Activated T-cell treated with anti-CD3 and anti-CD28 coated beads, Interleukin-2, amount 50 U/mL, for 24 hours (primary cell): ENCODE measurements around the gene ORC6.

Source experiments
- DNase-seq: peaks from one replicate; pipeline ENCODE4 v3.0.0-alpha.2; 2020
- H3K27ac Mint-ChIP-seq: 2 replicates; pipeline ENCODE4 v1.8.0; 2020; ENCODE audit warnings: mild to moderate bottlenecking, mixed read lengths
- H3K27me3 Mint-ChIP-seq: 2 replicates; pipeline ENCODE4 v1.8.0; 2020; ENCODE audit warnings: mixed read lengths
- H3K36me3 Mint-ChIP-seq: 2 replicates; pipeline ENCODE4 v1.8.0; 2020; ENCODE audit warnings: low read depth, mixed read lengths
- H3K4me1 Mint-ChIP-seq: 2 replicates; pipeline ENCODE4 v1.8.0; 2020; ENCODE audit warnings: low read depth, mixed read lengths
- H3K4me3 Mint-ChIP-seq: 2 replicates; pipeline ENCODE4 v1.8.0; 2020; ENCODE audit warnings: mild to moderate bottlenecking, moderate library complexity, mixed read lengths
- H3K9me3 Mint-ChIP-seq: 2 replicates; pipeline ENCODE4 v1.8.0; 2020; ENCODE audit warnings: mixed read lengths

Gene ORC6

GRCh38 chr16:46714797-46715591 lies 25.5 kb downstream of the ORC6 start:
- no peaks in the 10 kb centered on the region for H3K4me1 Mint-ChIP-seq
- DNase-seq = no peak
- no peak overlapping the region for H3K27ac Mint-ChIP-seq
- no peaks in the 10 kb centered on the region for H3K36me3 Mint-ChIP-seq
- H3K4me3 Mint-ChIP-seq = no peak overlapping the region
- H3K9me3 Mint-ChIP-seq = no peaks in the 10 kb centered on the region
- no peaks in the 10 kb centered on the region for H3K27me3 Mint-ChIP-seq

- Mint-ChIP-seq H3K27me3 (no peaks in the 10 kb centered on the region), H3K9me3 (no peaks in the 10 kb centered on the region), H3K36me3 (no peaks in the 10 kb centered on the region), H3K27ac (no peak overlapping the region), H3K4me1 (no peaks in the 10 kb centered on the region), H3K4me3 (no peak overlapping the region)
- no peak for DNase-seq
Measured at GRCh38 chr16:46715769-46716305, 26.4 kb downstream of the ORC6 start.

- no peak overlapping the region for H3K27ac Mint-ChIP-seq
- H3K36me3 Mint-ChIP-seq = no peaks in the 10 kb centered on the region
Measured at GRCh38 chr16:46717692-46718091, 28.2 kb downstream of the ORC6 start.

GRCh38 chr16:46718214-46718613 lies 28.8 kb downstream of the ORC6 start:
- Mint-ChIP-seq H3K4me1 (no peaks in the 10 kb centered on the region), H3K9me3 (no peaks in the 10 kb centered on the region), H3K36me3 (no peaks in the 10 kb centered on the region), H3K27ac (no peak overlapping the region), H3K4me3 (no peak overlapping the region), H3K27me3 (no peaks in the 10 kb centered on the region)
- DNase-seq = no peak

More at GRCh38 chr16:46717692-46718091, 28.2 kb downstream of the ORC6 start:
- Mint-ChIP-seq H3K4me1 (no peaks in the 10 kb centered on the region), H3K27me3 (no peaks in the 10 kb centered on the region), H3K9me3 (no peaks in the 10 kb centered on the region), H3K4me3 (no peak overlapping the region)
- no peak for DNase-seq

- Mint-ChIP-seq H3K36me3 (no peaks in the 10 kb centered on the region), H3K4me3 (no peak overlapping the region), H3K9me3 (peaks cover under 1% of the 10 kb centered on the region), H3K27me3 (no peaks in the 10 kb centered on the region), H3K27ac (no peak overlapping the region), H3K4me1 (no peaks in the 10 kb centered on the region)
- DNase-seq = no peak
Measured at GRCh38 chr16:46719528-46719927, 30.1 kb downstream of the ORC6 start.

- Mint-ChIP-seq H3K4me1 (no peaks in the 10 kb centered on the region), H3K4me3 (no peak overlapping the region), H3K27ac (no peak overlapping the region), H3K27me3 (no peaks in the 10 kb centered on the region), H3K9me3 (peaks cover 4% of the 10 kb centered on the region), H3K36me3 (no peaks in the 10 kb centered on the region)
- no peak for DNase-seq
Measured at GRCh38 chr16:46720619-46721018, 31.2 kb downstream of the ORC6 start.

- Mint-ChIP-seq H3K27me3 (no peaks in the 10 kb centered on the region), H3K4me3 (no peak overlapping the region), H3K27ac (no peak overlapping the region), H3K9me3 (peaks cover 8% of the 10 kb centered on the region), H3K36me3 (no peaks in the 10 kb centered on the region), H3K4me1 (no peaks in the 10 kb centered on the region)
- no peak for DNase-seq
Measured at GRCh38 chr16:46721885-46722284, 32.4 kb downstream of the ORC6 start.

GRCh38 chr16:46727184-46727583 lies 37.7 kb downstream of the ORC6 start:
- H3K27ac Mint-ChIP-seq = no peak overlapping the region
- H3K27me3 Mint-ChIP-seq = no peaks in the 10 kb centered on the region
- no peaks in the 10 kb centered on the region for H3K36me3 Mint-ChIP-seq
- H3K4me1 Mint-ChIP-seq = no peaks in the 10 kb centered on the region
- peaks cover 8% of the 10 kb centered on the region for H3K9me3 Mint-ChIP-seq
- no peak overlapping the region for H3K4me3 Mint-ChIP-seq
- no peak for DNase-seq

- H3K4me1 Mint-ChIP-seq = no peaks in the 10 kb centered on the region
- H3K27me3 Mint-ChIP-seq = no peaks in the 10 kb centered on the region
- H3K9me3 Mint-ChIP-seq = peaks cover 8% of the 10 kb centered on the region
- no peak overlapping the region for H3K4me3 Mint-ChIP-seq
- no peak for DNase-seq
- no peaks in the 10 kb centered on the region for H3K36me3 Mint-ChIP-seq
- no peak overlapping the region for H3K27ac Mint-ChIP-seq
Measured at GRCh38 chr16:46727630-46728029, 38.2 kb downstream of the ORC6 start.

- H3K27ac Mint-ChIP-seq = no peak overlapping the region
- H3K4me1 Mint-ChIP-seq = no peaks in the 10 kb centered on the region
- no peak overlapping the region for H3K4me3 Mint-ChIP-seq
- peaks cover 8% of the 10 kb centered on the region for H3K9me3 Mint-ChIP-seq
- no peaks in the 10 kb centered on the region for H3K27me3 Mint-ChIP-seq
- H3K36me3 Mint-ChIP-seq = no peaks in the 10 kb centered on the region
- DNase-seq = no peak
Measured at GRCh38 chr16:46728806-46729205, 39.3 kb downstream of the ORC6 start.

- no peak for DNase-seq
- no peaks in the 10 kb centered on the region for H3K4me1 Mint-ChIP-seq
- no peak overlapping the region for H3K27ac Mint-ChIP-seq
- H3K9me3 Mint-ChIP-seq = peaks cover 7% of the 10 kb centered on the region
- no peak overlapping the region for H3K4me3 Mint-ChIP-seq
- no peaks in the 10 kb centered on the region for H3K36me3 Mint-ChIP-seq
- H3K27me3 Mint-ChIP-seq = no peaks in the 10 kb centered on the region
Measured at GRCh38 chr16:46729326-46729995, 40.0 kb downstream of the ORC6 start.

- no peak for DNase-seq
- Mint-ChIP-seq H3K4me3 (no peak overlapping the region), H3K4me1 (no peaks in the 10 kb centered on the region), H3K27ac (no peak overlapping the region), H3K9me3 (peaks cover 5% of the 10 kb centered on the region), H3K36me3 (no peaks in the 10 kb centered on the region), H3K27me3 (no peaks in the 10 kb centered on the region)
Measured at GRCh38 chr16:46730126-46730525, 40.7 kb downstream of the ORC6 start.

GRCh38 chr16:46730801-46731690 lies 41.6 kb downstream of the ORC6 start:
- no peak overlapping the region for H3K27ac Mint-ChIP-seq
- H3K4me1 Mint-ChIP-seq = no peaks in the 10 kb centered on the region
- H3K27me3 Mint-ChIP-seq = no peaks in the 10 kb centered on the region
- DNase-seq = no peak
- H3K36me3 Mint-ChIP-seq = no peaks in the 10 kb centered on the region
- H3K9me3 Mint-ChIP-seq = no peaks in the 10 kb centered on the region
- H3K4me3 Mint-ChIP-seq = no peak overlapping the region

- no peak for DNase-seq
- Mint-ChIP-seq H3K4me1 (no peaks in the 10 kb centered on the region), H3K27me3 (no peaks in the 10 kb centered on the region), H3K4me3 (no peak overlapping the region), H3K27ac (no peak overlapping the region), H3K9me3 (no peaks in the 10 kb centered on the region), H3K36me3 (no peaks in the 10 kb centered on the region)
Measured at GRCh38 chr16:46731691-46732555, 42.5 kb downstream of the ORC6 start.
